Endothelial cell of umbilical vein (primary cell): Measurements from ENCODE around the gene GRK1. TPM values are rescaled to one million over a fixed set of nuclear protein-coding genes. Genes with fewer than 3 reads are reported as not detected.

ENCODE experiments used
- BruUV-seq: library from RNA; stranded (reverse); fragments of 400-500 nt; replicated peaks from 2 replicates; lab custom pipeline; 2021; lab: Mats Ljungman, UMichigan
- CTCF ChIA-PET: fragments of 300-600, 350-600 bp; sonication (Branson Sonifier 250); formaldehyde crosslinking; loops from one replicate; lab custom pipeline; 2021; ENCODE audit warnings: antibody characterized with exemption, inconsistent platforms; lab: Charles Lee
- POLR2A ChIA-PET: fragments of 300-600, 350-600 bp; sonication (Branson Sonifier 250); formaldehyde crosslinking; loops from one replicate; lab custom pipeline; 2021; ENCODE audit warnings: antibody characterized with exemption, inconsistent platforms; lab: Charles Lee
- DNase-seq: peaks from one replicate; pipeline ENCODE4 v3.0.0-alpha.2; 2011; ENCODE audit warnings: low read depth, low spot score
- FAIRE-seq: peaks from 2 replicates; lab custom pipeline; 2011; peaks lifted over from hg19 to GRCh38; lab: Jason Lieb, UNC
- H2AFZ ChIP-seq: 2 replicates; pipeline ENCODE4 v1.6.0; 2012; ENCODE audit warnings: low read depth, low read length, control low read depth, inconsistent platforms
- H3K27ac ChIP-seq: 2 replicates; pipeline ENCODE4 v1.5.1; 2011; ENCODE audit warnings: low read depth, mild to moderate bottlenecking, control low read depth, low read length, moderate library complexity; ENCODE audit not compliant: insufficient read depth
- H3K27me3 ChIP-seq, 2 experiments: 2 replicates each; pipeline versions ENCODE4 v1.6.0 to v1.6.1; 2011; ENCODE audit warnings: low read length in 2 of 2, mixed read lengths in 1 of 2; ENCODE audit not compliant: control insufficient read depth in 2 of 2, insufficient read depth in 2 of 2
- H3K36me3 ChIP-seq, 2 experiments: 2 replicates in 1 of 2; 3 replicates in 1 of 2; pipeline ENCODE4 v1.5.1; 2011; ENCODE audit warnings: low read length in 2 of 2, mild to moderate bottlenecking in 1 of 2, moderate library complexity in 1 of 2; ENCODE audit not compliant: control insufficient read depth in 2 of 2, insufficient read depth in 2 of 2; ENCODE audit errors: extremely low read depth in 1 of 2
- H3K4me1 ChIP-seq: 3 replicates; pipeline ENCODE4 v1.5.1; 2011; ENCODE audit warnings: mild to moderate bottlenecking, low read length; ENCODE audit not compliant: control insufficient read depth, insufficient read depth; ENCODE audit errors: extremely low read depth
- H3K4me2 ChIP-seq: 2 replicates; pipeline ENCODE4 v1.6.1; 2011; ENCODE audit warnings: low read length, control low read depth, mixed read lengths; ENCODE audit not compliant: insufficient read depth
- H3K4me3 ChIP-seq, 3 experiments: fragments of 200-600 bp in 1 of 3; sonication (generic), shearing (Covaris generic) in 1 of 3; replicated peaks in 1 of 3; 2 replicates each; pipeline ENCODE4 v1.5.1; 2011 to 2016; ENCODE audit warnings: control low read depth in 3 of 3, low read length in 3 of 3, mild to moderate bottlenecking in 2 of 3, inconsistent platforms in 1 of 3, low read depth in 1 of 3, moderate library complexity in 1 of 3; ENCODE audit not compliant: insufficient read depth in 1 of 3
- H3K79me2 ChIP-seq: 2 replicates; pipeline ENCODE4 v1.6.0; 2012; ENCODE audit warnings: low read length, inconsistent platforms; ENCODE audit not compliant: control insufficient read depth, insufficient read depth
- H3K9ac ChIP-seq: replicated peaks from 2 replicates; pipeline ENCODE3; 2011; ENCODE audit warnings: low read length, control low read depth; ENCODE audit not compliant: insufficient read depth; ENCODE audit errors: extremely low read depth
- H3K9me1 ChIP-seq: replicated peaks from 3 replicates; pipeline ENCODE4 v1.6.0; 2011; ENCODE audit warnings: mild to moderate bottlenecking, low read length; ENCODE audit not compliant: control insufficient read depth, insufficient read depth; ENCODE audit errors: extremely low read depth
- H3K9me3 ChIP-seq: replicated peaks from 2 replicates; pipeline ENCODE4 v1.5.1; 2012; ENCODE audit warnings: low read length, inconsistent platforms; ENCODE audit not compliant: control insufficient read depth, insufficient read depth
- H4K20me1 ChIP-seq: replicated peaks from 2 replicates; pipeline ENCODE3; 2011; ENCODE audit warnings: mild to moderate bottlenecking, low read length; ENCODE audit not compliant: control insufficient read depth, insufficient read depth; ENCODE audit errors: extremely low read depth
- CTCF ChIP-seq, 2 donors: IDR thresholded peaks; 1 replicate in 1 of 2; 2 replicates in 1 of 2; pipeline ENCODE4 v1.5.1; 2011; ENCODE audit warnings: low read length in 2 of 2, mild to moderate bottlenecking in 2 of 2, moderate library complexity in 2 of 2, control low read depth in 1 of 2, inconsistent platforms in 1 of 2, low read depth in 1 of 2; ENCODE audit not compliant: insufficient read depth in 1 of 2; ENCODE audit errors: extremely low read depth in 1 of 2
- EZH2 ChIP-seq: IDR thresholded peaks from 2 replicates; pipeline ENCODE4 v1.6.1; 2012; ENCODE audit warnings: borderline replicate concordance, low read depth, mild to moderate bottlenecking, moderate library complexity, low read length, inconsistent platforms; ENCODE audit not compliant: severe bottlenecking
- FOS ChIP-seq: IDR thresholded peaks from 2 replicates; pipeline ENCODE4 v1.6.1; 2011; ENCODE audit warnings: mild to moderate bottlenecking, low read length, moderate library complexity, borderline replicate concordance; ENCODE audit not compliant: insufficient read depth
- GATA2 ChIP-seq: IDR thresholded peaks from 2 replicates; pipeline ENCODE4 v1.7.0; 2011; ENCODE audit warnings: low read depth, mild to moderate bottlenecking, moderate library complexity, mixed read lengths, low read length; ENCODE audit not compliant: insufficient read length, insufficient read depth
- JUN ChIP-seq: IDR thresholded peaks from 2 replicates; pipeline ENCODE4 v1.6.1; 2011; ENCODE audit warnings: borderline replicate concordance, low read depth; ENCODE audit not compliant: insufficient read length, insufficient read depth
- MAX ChIP-seq: IDR thresholded peaks from 2 replicates; pipeline ENCODE4 v1.6.1; 2011; ENCODE audit not compliant: insufficient read depth, insufficient read length
- MYC ChIP-seq: IDR thresholded peaks from one replicate; pipeline ENCODE4 v1.6.1; 2011; ENCODE audit warnings: mild to moderate bottlenecking, low read depth, low read length
- POLR2A ChIP-seq: IDR thresholded peaks from 2 replicates; pipeline ENCODE4 v1.6.1; 2012; ENCODE audit warnings: low read depth, mild to moderate bottlenecking, control low read depth, low read length
- POLR2AphosphoS5 ChIP-seq: IDR thresholded peaks from 2 replicates; pipeline ENCODE4 v1.6.1; 2012; ENCODE audit warnings: low read depth, mild to moderate bottlenecking, control low read depth, low read length, moderate library complexity; ENCODE audit not compliant: insufficient read depth
- dilution Hi-C: fragments of 300-500 bp; cut with MboI; formaldehyde crosslinking; loops from one replicate; pipeline ENCODE4 v1.15.0; 2019; ENCODE audit warnings: low sequenced_read_pairs; ENCODE audit not compliant: extremely low pct_ligation_motif_present
- intact Hi-C: fragments of 100-400 bp; cut with micrococcal nuclease; formaldehyde crosslinking; loops from one replicate; pipeline ENCODE4 v1.10.0; 2022
- polyA plus RNA-seq, 4 experiments: library from polyadenylated mRNA; depleted of rRNA in 3 of 4; stranded (reverse) in 3 of 4; unstranded in 1 of 4; fragments of >200 nt; gene quantifications; 2 replicates each; pipeline versions ENCODE4 v1.2.1 to v1.2.3, GENCODE V29; 2011 to 2012; ENCODE audit warnings: missing spikeins in 1 of 4
- total RNA-seq: library from RNA; stranded (reverse); gene quantifications from 2 replicates; pipeline ENCODE4 v1.2.3, GENCODE V29; 2021

Gene GRK1
- total and polyA plus RNA-seq, 2 donors (not counting 3 experiments of a cell fraction or from before 2014, with no cell fraction given) = not detected

GRCh38 chr13:113663934-113664333, 3.1 kb upstream of the GRK1 start:
- BruUV-seq = no TSS peak
- POLR2A ChIA-PET = no interaction called here
- no peaks in the 10 kb centered on the region for H3K36me3 ChIP-seq
- no peaks in the 10 kb centered on the region for H3K9me1 ChIP-seq
- dilution Hi-C loops = no loop called here
- FAIRE-seq (no peak), DNase-seq (no peak)
- H2AFZ ChIP-seq = no peak overlapping the region
- no peak overlapping the region for H3K4me3 ChIP-seq
- peaks cover 2 to 8% of the 10 kb centered on the region in 2 experiments for H3K27me3 ChIP-seq
- no peaks in the 10 kb centered on the region for H3K79me2 ChIP-seq
- no peak overlapping the region for H3K9ac ChIP-seq
- intact Hi-C loops = no loop called here
- CTCF ChIA-PET = no interaction called here
- TF ChIP-seq MAX = no peak
- no peak for TF ChIP-seq JUN
- no peak for TF ChIP-seq POLR2A
- TF ChIP-seq MYC = no peak
- TF ChIP-seq POLR2AphosphoS5 = no peak
- TF ChIP-seq CTCF (IDR thresholded peaks at IDR 0.05; ENCODE audit: extremely low read depth in 1 of 2, insufficient read depth in 1 of 2, low read depth in 1 of 2, low read length in 2 of 2) = no peak
- TF ChIP-seq GATA2 = no peak
- no peak for TF ChIP-seq FOS
- TF ChIP-seq EZH2 = no peak
- H3K27ac ChIP-seq = no peak overlapping the region
- no peaks in the 10 kb centered on the region for H3K4me1 ChIP-seq
- H4K20me1 ChIP-seq = no peaks in the 10 kb centered on the region
- H3K9me3 ChIP-seq = no peaks in the 10 kb centered on the region
- H3K4me2 ChIP-seq = no peak overlapping the region
